ENCODE results near the gene MISP.

MISP gene

GRCh38 chr19:747432-748273 lies 3.3 kb upstream of the MISP start:
- DNase-seq (ENCODE audit: low read depth): no peak
- TF ChIP-seq CTCF (IDR thresholded peaks at IDR 0.05; ENCODE audit: low read depth, low read length, missing control alignments): no peak
- no peak overlapping the region for H3K4me3 ChIP-seq (ENCODE audit: low read depth, low read length)
- in situ Hi-C loops (cut with HindIII; ENCODE audit: low sequenced_read_pairs): no loop called here

- no peak overlapping the region for H3K4me3 ChIP-seq (ENCODE audit: low read depth, low read length)
- in situ Hi-C loops (cut with HindIII; ENCODE audit: low sequenced_read_pairs): no loop called here
- no peak for DNase-seq (ENCODE audit: low read depth)
- no peak for TF ChIP-seq CTCF (IDR thresholded peaks at IDR 0.05; ENCODE audit: low read depth, low read length, missing control alignments)
Observed at GRCh38 chr19:748274-748598, 2.7 kb upstream of the MISP start.

GRCh38 chr19:749811-750210 lies 1.1 kb upstream of the MISP start:
- no peak for TF ChIP-seq CTCF (IDR thresholded peaks at IDR 0.05; ENCODE audit: low read depth, low read length, missing control alignments)
- DNase-seq (ENCODE audit: low read depth): no peak
- H3K4me3 ChIP-seq (ENCODE audit: low read depth, low read length): no peak overlapping the region
- in situ Hi-C loops (cut with HindIII; ENCODE audit: low sequenced_read_pairs): no loop called here

- in situ Hi-C loops (cut with HindIII; ENCODE audit: low sequenced_read_pairs): no loop called here
- no peak overlapping the region for H3K4me3 ChIP-seq (ENCODE audit: low read depth, low read length)
- no peak for DNase-seq (ENCODE audit: low read depth)
- TF ChIP-seq CTCF (IDR thresholded peaks at IDR 0.05; ENCODE audit: low read depth, low read length, missing control alignments): no peak
Observed at GRCh38 chr19:751501-752341, 809 bp downstream of the MISP start.

- in situ Hi-C loops (cut with HindIII; ENCODE audit: low sequenced_read_pairs): no loop called here
- H3K4me3 ChIP-seq (ENCODE audit: low read depth, low read length): no peak overlapping the region
- DNase-seq (ENCODE audit: low read depth): peak; percentile 60
- no peak for TF ChIP-seq CTCF (IDR thresholded peaks at IDR 0.05; ENCODE audit: low read depth, low read length, missing control alignments)
Observed at GRCh38 chr19:752652-753517, 2.0 kb downstream of the MISP start.

GRCh38 chr19:754530-754929 lies 3.6 kb downstream of the MISP start:
- DNase-seq (ENCODE audit: low read depth): no peak
- no peak overlapping the region for H3K4me3 ChIP-seq (ENCODE audit: low read depth, low read length)
- no peak for TF ChIP-seq CTCF (IDR thresholded peaks at IDR 0.05; ENCODE audit: low read depth, low read length, missing control alignments)
- in situ Hi-C loops (cut with HindIII; ENCODE audit: low sequenced_read_pairs): no loop called here
